IMR-90 (cell line): ENCODE measurements around the gene LDB2. TPM values are rescaled to one million over a fixed set of nuclear protein-coding genes. Genes with fewer than 3 reads are reported as not detected.

Experiments
- ATAC-seq: fragments of 200-7000 bp; cut with Tn5 transposase; 2 replicates; pipeline ENCODE4 v1.9.1; 2020; ENCODE audit warnings: low read depth, mild to moderate bottlenecking, moderate library complexity
- BruUV-seq: library from RNA; stranded (reverse); fragments of 400-500 nt; replicated peaks from 2 replicates; lab custom pipeline; 2021; lab: Mats Ljungman, UMichigan
- CTCF ChIA-PET: fragments of 300-600 bp; formaldehyde crosslinking; extraction: SDS; loops from one replicate; lab custom pipeline; 2021; ENCODE audit warnings: antibody characterized with exemption; lab: Yijun Ruan, JAX
- POLR2A ChIA-PET: fragments of 300-600 bp; sonication (Branson Sonifier 250); formaldehyde crosslinking; loops from one replicate; lab custom pipeline; 2022; ENCODE audit warnings: antibody characterized with exemption; ENCODE audit not compliant: unreplicated experiment; lab: Charles Lee
- DNase-seq: peaks from one replicate; pipeline ENCODE4 v3.0.0; 2013
- H2AFZ ChIP-seq: replicated peaks from 2 replicates; pipeline ENCODE3; 2013; ENCODE audit warnings: low read length, mild to moderate bottlenecking; ENCODE audit not compliant: poor library complexity
- H2AK5ac ChIP-seq: 2 replicates; pipeline ENCODE4 v1.6.1; 2013; ENCODE audit warnings: low read depth, low read length, inconsistent platforms
- H2AK9ac ChIP-seq: replicated peaks from 2 replicates; pipeline ENCODE3; 2013; ENCODE audit warnings: mild to moderate bottlenecking, low read depth, low read length, moderate library complexity; ENCODE audit not compliant: poor library complexity
- H2BK120ac ChIP-seq: 2 replicates; pipeline ENCODE4 v1.6.1; 2013; ENCODE audit warnings: low read depth, low read length, inconsistent platforms
- H2BK15ac ChIP-seq: 3 replicates; pipeline ENCODE4 v1.6.1; 2013; ENCODE audit warnings: low read depth, low read length, inconsistent platforms
- H2BK20ac ChIP-seq: 2 replicates; pipeline ENCODE4 v1.6.1; 2013; ENCODE audit warnings: low read depth, mild to moderate bottlenecking, inconsistent platforms, low read length, moderate library complexity
- H2BK5ac ChIP-seq: 2 replicates; pipeline ENCODE4 v1.6.1; 2013; ENCODE audit warnings: mild to moderate bottlenecking, low read depth, low read length, inconsistent platforms; ENCODE audit not compliant: poor library complexity, severe bottlenecking
- H3K14ac ChIP-seq: replicated peaks from 2 replicates; pipeline ENCODE4 v1.6.1; 2013; ENCODE audit warnings: low read depth, low read length, inconsistent platforms
- H3K18ac ChIP-seq: 2 replicates; pipeline ENCODE4 v1.6.1; 2013; ENCODE audit warnings: low read depth, low read length, control low read depth
- H3K23ac ChIP-seq: 2 replicates; pipeline ENCODE4 v1.6.1; 2013; ENCODE audit warnings: low read depth, low read length, inconsistent platforms
- H3K27ac ChIP-seq: 2 replicates; pipeline ENCODE4 v1.5.1; 2013; ENCODE audit warnings: mild to moderate bottlenecking, control low read depth, low read length; ENCODE audit not compliant: insufficient read depth
- H3K27me3 ChIP-seq: 2 replicates; pipeline ENCODE4 v1.6.1; 2013; ENCODE audit warnings: low read length; ENCODE audit not compliant: control insufficient read depth, insufficient read depth
- H3K36me3 ChIP-seq: 2 replicates; pipeline ENCODE4 v1.6.1; 2013; ENCODE audit warnings: low read length, mixed read lengths; ENCODE audit not compliant: control insufficient read depth, insufficient read depth
- H3K4ac ChIP-seq: 2 replicates; pipeline ENCODE4 v1.6.1; 2013; ENCODE audit warnings: low read depth, low read length, inconsistent platforms
- H3K4me1 ChIP-seq: 2 replicates; pipeline ENCODE4 v1.6.1; 2013; ENCODE audit warnings: low read length, mixed read lengths; ENCODE audit not compliant: control insufficient read depth, insufficient read depth
- H3K4me2 ChIP-seq: 2 replicates; pipeline ENCODE4 v1.6.1; 2013; ENCODE audit warnings: low read depth, mild to moderate bottlenecking, control low read depth, low read length, moderate library complexity
- H3K4me3 ChIP-seq: 2 replicates; pipeline ENCODE4 v1.5.1; 2013; ENCODE audit warnings: low read depth, mild to moderate bottlenecking, control low read depth, low read length, moderate library complexity; ENCODE audit not compliant: insufficient read depth
- H3K56ac ChIP-seq: 2 replicates; pipeline ENCODE4 v1.6.1; 2013; ENCODE audit warnings: low read length, inconsistent platforms; ENCODE audit not compliant: insufficient read depth; ENCODE audit errors: extremely low read depth
- H3K79me1 ChIP-seq, 2 experiments: 2 replicates each; pipeline ENCODE4 v1.6.1; 2013; ENCODE audit warnings: low read length in 2 of 2, inconsistent platforms in 1 of 2, low read depth in 1 of 2
- H3K9ac ChIP-seq: 2 replicates; pipeline ENCODE4 v1.6.1; 2013; ENCODE audit warnings: low read depth, low read length, control low read depth
- H3K9me1 ChIP-seq: 2 replicates; pipeline ENCODE4 v1.6.1; 2013; ENCODE audit warnings: low read length, inconsistent platforms; ENCODE audit not compliant: insufficient read depth
- H3K9me3 ChIP-seq: 2 replicates; pipeline ENCODE4 v1.6.1; 2013; ENCODE audit warnings: low read length; ENCODE audit not compliant: control insufficient read depth, insufficient read depth
- H4K20me1 ChIP-seq: 2 replicates; pipeline ENCODE4 v1.6.1; 2013; ENCODE audit warnings: low read length, inconsistent platforms; ENCODE audit not compliant: insufficient read depth
- H4K5ac ChIP-seq: 2 replicates; pipeline ENCODE4 v1.6.1; 2013; ENCODE audit warnings: mild to moderate bottlenecking, low read depth, low read length, control low read depth
- H4K8ac ChIP-seq, 2 experiments: 2 replicates each; pipeline ENCODE4 v1.6.1; 2013; ENCODE audit warnings: low read depth in 2 of 2, low read length in 2 of 2, control low read depth in 1 of 2, inconsistent platforms in 1 of 2
- H4K91ac ChIP-seq: 2 replicates; pipeline ENCODE4 v1.6.1; 2013; ENCODE audit warnings: low read depth, low read length, inconsistent platforms; ENCODE audit not compliant: insufficient read depth
- CEBPB ChIP-seq: IDR thresholded peaks from 2 replicates; pipeline ENCODE4 v1.6.1; 2012; ENCODE audit warnings: low read depth, low read length, improper control_type of control experiment
- CHD1 ChIP-seq: IDR thresholded peaks from 2 replicates; pipeline ENCODE4 v1.6.1; 2012; ENCODE audit warnings: low read depth, low read length, improper control_type of control experiment
- CTCF ChIP-seq: conservative IDR thresholded peaks from 2 replicates; pipeline ENCODE4 v1.5.1; 2012; ENCODE audit warnings: mild to moderate bottlenecking, low read depth, low read length, improper control_type of control experiment
- FOS ChIP-seq: fragments of 150-350 bp; IDR thresholded peaks from 2 replicates; pipeline ENCODE4 v1.6.1; 2016; ENCODE audit warnings: low read depth, low read length
- MAZ ChIP-seq: IDR thresholded peaks from 2 replicates; pipeline ENCODE4 v1.6.1; 2012; ENCODE audit warnings: low read depth, mild to moderate bottlenecking, low read length, improper control_type of control experiment, moderate library complexity, borderline replicate concordance
- MXI1 ChIP-seq: IDR thresholded peaks from 2 replicates; pipeline ENCODE4 v1.6.1; 2012; ENCODE audit warnings: low read depth, mild to moderate bottlenecking, low read length, moderate library complexity, borderline replicate concordance
- NFE2L2 ChIP-seq: fragments of 150-350 bp; IDR thresholded peaks from 2 replicates; pipeline ENCODE4 v1.6.1; 2016; ENCODE audit warnings: low read depth, mild to moderate bottlenecking, low read length
- RFX5 ChIP-seq: IDR thresholded peaks from 2 replicates; pipeline ENCODE4 v1.8.0; 2012; ENCODE audit warnings: low read depth, mild to moderate bottlenecking, low read length, moderate library complexity
- WGBS, 2 experiments: methylation state at CpG; one replicate each; pipeline versions ENCODE4 v1.1.5 to v1.1.7; 2013; ENCODE audit warnings: missing lambda C conversion rate in 2 of 2; ENCODE audit not compliant: insufficient read length in 1 of 2; ENCODE audit errors: extremely low coverage in 2 of 2; 5-methylcytosine and 5-hydroxymethylcytosine counted together
- dilution Hi-C: fragments of 300-500 bp; cut with HindIII; formaldehyde crosslinking; loops from one replicate; pipeline ENCODE4 v1.14.3; 2018; ENCODE audit warnings: low sequenced_read_pairs; ENCODE audit not compliant: unreplicated experiment
- in situ Hi-C: fragments of 300-500 bp; cut with MboI; formaldehyde crosslinking; loops from 3 replicates; pipeline ENCODE4 v1.14.3; 2019; ENCODE audit warnings: low sequenced_read_pairs, inconsistent platforms, mixed read lengths
- intact Hi-C: fragments of 100-400 bp; cut with micrococcal nuclease; formaldehyde crosslinking; loops from 2 replicates; pipeline ENCODE4 v1.10.0; 2022
- polyA plus RNA-seq, 3 experiments: library from polyadenylated mRNA; depleted of rRNA; stranded (reverse); fragments of >200 nt; gene quantifications; 2 replicates each; pipeline ENCODE4 v1.2.3, GENCODE V29; 2012; ENCODE audit warnings: low replicate concordance in 1 of 3
- total RNA-seq: library from RNA; depleted of rRNA; stranded (reverse); fragments of >200 nt; gene quantifications from 2 replicates; pipeline ENCODE4 v1.2.3, GENCODE V29; 2012

Gene LDB2
- total and polyA plus RNA-seq, 2 of the 4 experiments (the other 2 are of a cell fraction), result 67.9 to 116 TPM

GRCh38 chr4:16676230-16676770 is 222.1 kb downstream of the LDB2 start:
- DNase-seq (no peak), ATAC-seq (no peak)
- Histone ChIP-seq H4K8ac (no peak overlapping the region), H3K56ac (no peak overlapping the region), H3K4me1 (peaks cover 2% of the 10 kb centered on the region; the same call in 1 of the 2 replicates), H4K20me1 (no peaks in the 10 kb centered on the region), H3K9me1 (no peaks in the 10 kb centered on the region), H2AK9ac (no peak overlapping the region), H3K9me3 (no peaks in the 10 kb centered on the region), H3K4ac (no peak overlapping the region), H3K79me1 (no peaks in the 10 kb centered on the region; a peak in 1 of 4 replicates), H3K14ac (no peak overlapping the region), H4K5ac (no peak overlapping the region), H3K4me2 (no peak overlapping the region), H3K36me3 (no peaks in the 10 kb centered on the region), H3K9ac (no peak overlapping the region), H2AFZ (no peak overlapping the region), H3K18ac (no peak overlapping the region), H2BK120ac (no peak overlapping the region), H3K23ac (no peak overlapping the region), H2BK20ac (no peak overlapping the region), H4K91ac (no peak overlapping the region), H3K4me3 (no peak overlapping the region), H2AK5ac (no peak overlapping the region), H2BK15ac (no peak overlapping the region), H2BK5ac (no peak overlapping the region), H3K27ac (no peak overlapping the region), H3K27me3 (no peaks in the 10 kb centered on the region)
- WGBS, 2 experiments, result no CpG with 5 or more reads among the region's 3 CpGs
- ChIA-PET POLR2A (no interaction called here), CTCF (no interaction called here)
- dilution Hi-C loops (no loop called here), intact Hi-C loops (no loop called here), in situ Hi-C loops (no loop called here)
- TF ChIP-seq MXI1 (no peak), CEBPB (no peak), NFE2L2 (no peak), CHD1 (no peak), MAZ (no peak), CTCF (no peak), FOS (no peak), RFX5 (no peak)
- BruUV-seq, result no TSS peak
